GM21529 (cell line): ENCODE results near the gene RUBCNL.
"Not testable (repeated sequence)": the region's sequence is repeated elsewhere in the genome, so short reads cannot be mapped to it uniquely, and the experiment has no call there.

Source experiments
- ATAC-seq: cut with Tn5 transposase; IDR thresholded peaks from one replicate; pipeline ENCODE4 v1.9.1; 2021; ENCODE audit not compliant: unreplicated experiment

RUBCNL gene

DNA sequence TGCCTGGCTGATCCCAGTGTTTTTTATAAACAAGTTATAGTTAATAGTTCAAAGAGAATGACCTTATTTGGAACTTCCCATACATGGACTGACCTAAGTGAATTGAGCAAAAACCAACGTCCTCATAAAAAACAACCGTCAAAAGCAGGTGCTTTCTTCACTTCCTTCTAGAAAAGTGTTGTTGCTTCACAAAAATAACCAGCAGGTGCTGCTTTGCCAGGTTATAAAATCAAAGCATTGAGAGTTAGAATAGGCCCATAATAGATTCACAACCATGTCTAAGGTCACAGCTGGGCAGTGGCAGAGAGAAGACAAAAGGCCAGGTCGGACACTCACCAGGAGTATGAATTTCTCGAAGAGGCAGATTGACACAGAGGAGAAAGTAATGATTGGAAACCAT lies 9.5 kb downstream of the RUBCNL start:
- peak; percentile 36 for ATAC-seq

DNA sequence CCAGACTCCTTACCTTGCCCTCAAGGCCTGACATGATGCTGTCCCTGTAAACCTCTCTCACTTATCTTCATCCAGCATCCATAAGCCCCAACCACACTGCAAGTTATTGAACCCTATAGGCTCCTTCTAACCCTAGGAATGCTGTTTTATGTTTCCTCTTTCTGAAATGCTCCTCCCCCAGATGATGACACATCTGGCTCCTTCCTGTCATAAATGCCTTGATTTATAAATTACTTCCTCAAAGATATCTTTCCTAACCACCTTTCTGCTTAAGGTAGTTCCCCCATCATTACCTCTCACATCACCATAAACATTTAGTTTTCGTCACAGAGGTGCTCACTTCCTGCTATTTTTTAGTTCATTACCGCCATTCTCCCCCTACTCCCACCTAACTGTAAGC lies 12.3 kb downstream of the RUBCNL start:
- no peak for ATAC-seq

DNA sequence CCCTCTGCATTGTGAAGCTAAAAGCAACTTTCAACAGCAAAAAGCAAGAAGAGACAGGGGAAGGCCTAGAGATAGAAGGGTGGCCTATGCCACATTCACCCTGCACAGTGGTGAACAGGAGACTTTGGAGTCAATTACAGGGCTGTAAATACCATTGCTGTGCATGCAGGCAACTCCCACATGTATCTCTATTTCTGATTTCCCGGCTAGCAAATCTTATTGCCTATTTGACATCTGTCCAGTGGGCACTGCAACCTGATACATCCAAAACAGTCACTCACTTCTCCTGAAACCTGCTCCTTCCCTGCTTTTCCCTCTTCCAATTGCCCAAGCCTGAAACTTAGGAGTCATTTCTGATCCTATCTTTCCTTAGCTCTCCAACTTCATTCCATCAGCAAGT lies 13.4 kb downstream of the RUBCNL start:
- ATAC-seq = no peak

DNA sequence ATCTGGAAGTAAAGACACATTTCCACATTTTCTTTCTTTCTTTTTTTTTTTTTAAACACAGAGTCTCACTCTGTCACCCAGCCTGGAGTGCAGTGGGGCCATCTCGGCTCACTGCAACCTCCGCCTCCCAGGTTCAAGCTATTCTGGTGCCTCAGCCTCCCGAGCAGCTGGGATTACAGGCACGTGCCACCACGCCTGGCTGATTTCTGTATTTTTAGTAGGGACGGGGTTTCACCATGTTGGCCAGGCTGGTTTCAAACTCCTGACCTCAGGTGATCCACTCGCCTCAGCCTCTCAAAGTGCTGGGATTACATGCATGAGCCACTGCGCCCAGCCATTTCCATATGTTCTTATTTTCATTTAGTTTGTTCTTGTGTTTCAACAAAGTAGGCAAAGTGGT lies 14.1 kb downstream of the RUBCNL start:
- not testable (repeated sequence) for ATAC-seq

DNA sequence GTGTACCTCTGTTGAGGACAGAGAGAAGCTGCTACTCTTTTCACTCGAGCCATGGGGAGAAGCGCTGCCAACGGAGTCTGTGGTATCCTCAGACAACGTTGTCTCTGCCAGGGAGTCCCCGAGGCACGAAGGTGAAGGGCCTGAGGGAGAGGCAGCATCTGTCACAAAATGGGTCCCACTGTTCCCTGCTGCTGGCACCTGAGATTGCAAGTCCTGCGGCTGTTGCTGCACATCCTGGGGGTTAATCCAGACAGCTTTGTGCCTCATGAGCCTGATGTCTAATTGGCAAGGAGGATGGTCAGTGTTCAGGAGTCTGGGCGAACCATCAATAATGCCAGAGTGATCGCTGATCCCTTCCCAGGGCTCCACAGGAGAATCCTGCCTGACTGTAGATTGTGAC lies 15.0 kb downstream of the RUBCNL start:
- ATAC-seq = no peak

DNA sequence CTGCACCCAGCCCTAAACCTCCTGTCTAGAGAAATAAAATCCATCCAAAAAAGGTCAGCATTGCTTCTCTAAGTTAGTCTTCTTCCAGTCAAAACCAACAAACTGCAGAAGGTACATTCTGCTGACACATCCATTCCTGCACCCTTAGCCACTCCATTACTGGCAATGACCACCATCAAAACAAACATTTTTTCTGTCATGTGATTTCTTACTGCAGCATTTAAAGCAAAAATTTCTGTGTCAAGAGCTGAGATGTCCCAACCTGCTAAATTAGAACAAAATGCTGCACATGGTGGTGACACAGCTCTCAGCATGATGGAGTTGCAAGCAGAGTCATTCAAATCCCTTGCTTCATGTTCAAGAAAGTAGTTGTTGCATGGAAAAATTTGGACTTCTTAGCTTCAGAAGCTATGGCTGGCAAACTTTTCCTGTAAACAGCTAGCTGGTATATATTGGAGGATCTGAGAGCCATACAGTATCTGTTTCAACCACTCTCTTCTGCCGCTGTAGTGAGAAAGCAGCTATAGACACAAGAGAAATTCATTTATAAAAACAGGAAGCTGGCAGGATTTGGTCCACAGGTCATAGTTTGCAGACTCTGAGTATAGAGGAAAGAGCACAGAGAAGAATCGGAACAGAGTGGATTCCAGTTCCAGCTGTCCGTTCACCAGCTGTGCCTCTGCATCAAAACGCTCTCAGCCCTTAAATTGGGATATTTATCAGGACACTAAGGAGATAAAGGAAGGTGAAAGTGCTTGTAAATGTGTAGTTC lies 17.4 kb downstream of the RUBCNL start:
- ATAC-seq = peak; percentile 85

DNA sequence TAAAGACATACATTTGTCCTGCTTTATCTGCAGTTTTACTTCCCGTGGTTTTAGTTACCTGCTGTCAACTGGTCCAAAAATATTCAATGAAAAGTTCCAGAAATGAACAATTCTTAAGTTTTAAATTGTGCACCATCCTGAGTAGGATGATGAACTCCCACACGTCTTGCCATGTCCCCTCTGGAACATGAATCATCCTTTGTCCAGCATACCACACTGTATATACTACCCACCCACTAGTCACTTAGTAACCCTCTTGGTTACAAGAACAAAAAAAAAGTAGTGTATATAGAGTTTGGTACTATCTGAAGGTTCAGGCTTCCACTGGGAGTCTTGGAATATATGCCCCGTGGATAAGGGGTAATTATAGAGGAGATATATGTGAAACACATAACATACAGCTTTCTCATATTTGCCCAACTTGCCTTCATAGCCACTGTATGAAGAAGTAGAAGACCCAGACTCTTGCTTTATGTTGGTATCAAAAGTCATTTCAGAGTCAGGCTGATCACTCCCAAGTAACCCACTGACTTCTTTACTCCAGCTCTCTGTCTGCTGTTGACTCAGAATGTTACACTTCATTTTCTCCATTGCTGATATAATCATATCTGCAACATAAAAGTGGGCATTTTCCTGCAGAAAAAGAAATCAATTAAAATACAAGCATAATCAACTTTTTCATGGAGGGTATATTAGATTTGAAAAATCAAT lies 19.3 kb downstream of the RUBCNL start:
- ATAC-seq = no peak

DNA sequence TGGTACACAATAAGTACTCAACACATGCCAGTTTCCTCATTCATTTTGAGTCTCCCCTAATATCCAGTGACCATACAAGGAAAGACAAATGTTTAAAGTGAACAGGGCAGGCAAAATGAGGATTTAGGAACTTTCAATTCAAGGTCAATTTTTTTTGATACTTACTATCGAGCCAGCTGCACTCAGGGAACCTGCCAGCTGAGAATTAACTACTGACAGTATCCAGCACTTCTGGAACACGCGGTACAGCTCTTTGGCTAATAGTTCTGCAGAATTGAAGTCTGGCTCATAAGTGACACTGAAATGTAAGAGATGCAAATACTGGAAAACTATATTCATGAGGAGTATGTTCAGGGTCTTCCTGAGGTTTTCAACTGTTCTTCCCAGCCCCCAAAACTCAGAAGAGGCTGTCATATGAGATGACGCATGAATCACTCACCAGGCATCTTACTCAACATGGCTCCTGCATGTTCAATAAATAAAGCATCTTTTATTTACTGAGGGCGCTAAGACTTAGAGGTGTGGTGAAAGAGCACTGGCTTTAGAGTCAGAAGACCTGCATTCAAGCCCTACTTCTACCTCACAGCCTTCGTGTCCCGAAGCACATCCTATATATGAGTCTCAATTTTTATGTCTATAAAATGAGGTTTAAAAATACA lies 25.6 kb downstream of the RUBCNL start:
- ATAC-seq = no peak

DNA sequence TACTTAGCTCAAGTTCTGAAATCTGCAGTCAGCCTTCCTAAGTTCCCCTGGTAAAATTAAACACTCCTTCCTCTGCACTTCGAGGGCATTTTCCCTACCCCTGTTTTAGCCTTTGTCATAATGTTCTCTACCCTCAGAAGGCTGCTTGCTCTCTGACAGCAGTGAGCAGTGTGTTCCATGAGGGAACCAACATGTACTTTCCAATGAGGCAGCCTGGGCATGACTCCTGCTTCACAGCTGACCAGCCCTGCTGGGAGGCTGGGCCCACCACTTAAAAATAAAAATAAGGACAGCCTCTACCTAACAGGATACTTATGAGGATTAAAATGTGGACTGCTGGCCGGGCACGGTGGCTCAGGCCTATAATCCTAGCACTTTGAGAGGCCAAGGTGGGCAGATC lies 26.4 kb downstream of the RUBCNL start:
- ATAC-seq = no peak

DNA sequence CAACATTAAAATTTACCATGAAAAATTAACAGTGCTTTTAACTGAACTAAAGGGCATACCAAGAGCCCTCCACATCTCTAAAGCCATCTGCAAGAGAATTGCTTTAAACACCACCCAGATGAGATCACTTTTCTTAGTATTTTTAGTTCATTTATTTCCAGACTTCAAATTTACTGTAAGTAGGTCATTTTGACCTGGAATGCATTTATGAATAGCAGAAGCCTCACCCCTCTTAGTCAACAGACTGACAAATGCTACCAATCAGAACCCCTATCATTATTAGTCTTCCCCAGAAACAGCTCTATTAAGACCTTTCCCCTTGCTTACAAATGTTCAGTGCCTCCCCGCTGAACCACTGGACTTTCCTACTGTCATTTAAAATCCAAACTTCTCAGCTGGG lies 27.3 kb downstream of the RUBCNL start:
- no peak for ATAC-seq

DNA sequence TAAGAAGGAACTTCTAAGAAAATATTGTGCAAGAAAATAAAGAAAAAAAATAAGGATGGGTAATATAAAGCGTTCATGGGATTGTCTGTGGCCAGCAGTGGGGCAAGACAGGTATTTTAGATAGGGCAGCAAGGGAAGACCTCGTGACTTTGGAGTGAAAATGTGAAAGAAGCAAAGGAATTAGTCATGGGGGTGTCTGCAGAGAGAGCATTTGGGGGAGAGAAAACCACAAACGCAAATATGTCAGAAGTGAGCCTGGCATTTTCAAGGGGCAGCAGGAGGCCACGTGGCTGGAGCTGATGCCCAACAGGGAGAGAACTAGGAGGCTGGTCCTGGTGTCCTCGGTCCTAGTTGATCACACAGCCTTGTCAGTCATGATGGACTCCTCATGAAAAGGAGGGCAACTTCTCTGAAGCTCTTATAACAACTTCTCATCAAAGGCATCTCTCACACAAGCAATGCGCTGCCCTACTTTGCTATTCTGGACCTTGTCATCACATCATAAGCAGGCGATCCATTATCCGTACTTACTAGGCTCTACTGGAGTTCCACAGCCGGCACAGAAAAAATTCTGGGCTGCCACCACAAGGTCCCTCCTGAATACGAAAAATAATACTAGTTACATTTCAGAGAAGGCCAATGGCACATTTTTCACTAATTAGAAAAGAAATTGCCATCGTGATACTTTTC lies 31.0 kb downstream of the RUBCNL start:
- no peak for ATAC-seq

DNA sequence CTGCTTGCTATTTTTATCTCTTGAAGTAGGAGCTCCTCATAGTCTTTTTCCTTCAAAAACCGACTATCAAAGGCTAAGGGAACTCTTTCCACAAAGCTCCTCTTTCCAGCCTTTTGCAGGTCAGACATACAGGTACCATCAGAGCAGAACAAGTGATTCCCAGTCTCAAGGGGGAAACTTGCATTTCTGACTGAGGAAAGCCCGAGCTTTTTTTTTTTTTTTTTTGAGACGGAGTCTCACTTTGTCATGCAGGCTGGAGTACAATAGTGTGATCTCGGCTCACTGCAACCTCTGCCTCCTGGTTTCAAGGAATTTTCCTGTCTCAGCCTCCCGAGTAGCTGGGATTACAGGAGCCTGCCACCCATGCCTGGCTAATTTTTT lies 32.0 kb downstream of the RUBCNL start:
- no peak for ATAC-seq

DNA sequence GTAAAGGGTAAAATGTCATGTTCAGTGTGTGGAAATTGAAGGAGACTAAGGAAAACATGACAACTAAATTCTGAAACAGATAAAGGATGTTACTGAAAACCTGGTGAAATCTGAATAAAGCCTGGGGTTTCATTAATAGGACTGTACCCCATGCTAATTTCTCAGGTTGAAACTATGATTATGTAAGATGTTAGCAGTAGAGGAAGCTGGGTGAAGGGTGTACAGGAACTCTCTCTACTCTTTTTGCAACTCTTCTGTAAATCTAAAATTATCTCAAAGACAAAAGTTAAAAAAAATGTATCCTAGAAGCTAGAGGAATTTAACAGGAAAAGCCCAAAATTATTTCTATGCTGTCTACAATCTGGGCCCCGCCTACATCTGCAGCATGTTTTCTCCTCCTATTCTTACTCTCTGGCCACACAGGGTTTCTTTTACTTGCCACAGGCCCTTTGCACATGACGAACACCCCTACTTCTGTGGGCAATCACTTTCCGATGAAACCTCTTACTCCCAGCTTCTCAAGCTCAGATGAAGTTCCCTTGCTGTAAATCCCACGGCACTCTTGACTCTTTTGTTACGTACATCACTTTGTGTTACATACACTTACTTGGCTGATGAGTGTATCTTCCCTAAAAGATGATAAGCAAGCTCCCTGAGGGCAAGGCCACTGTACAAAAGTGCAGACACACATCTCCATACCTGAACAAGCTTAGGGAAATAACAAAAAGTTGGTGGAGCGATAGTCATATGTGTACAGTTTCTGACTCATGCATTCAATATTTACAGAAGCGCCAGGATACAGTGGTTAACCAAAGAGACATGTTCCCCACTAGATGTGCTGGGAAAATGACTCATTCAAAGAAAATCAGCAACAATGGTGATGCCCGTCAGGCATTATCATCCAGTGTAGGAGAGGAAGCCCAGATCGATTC lies 32.6 kb downstream of the RUBCNL start:
- peak; percentile 65 for ATAC-seq

DNA sequence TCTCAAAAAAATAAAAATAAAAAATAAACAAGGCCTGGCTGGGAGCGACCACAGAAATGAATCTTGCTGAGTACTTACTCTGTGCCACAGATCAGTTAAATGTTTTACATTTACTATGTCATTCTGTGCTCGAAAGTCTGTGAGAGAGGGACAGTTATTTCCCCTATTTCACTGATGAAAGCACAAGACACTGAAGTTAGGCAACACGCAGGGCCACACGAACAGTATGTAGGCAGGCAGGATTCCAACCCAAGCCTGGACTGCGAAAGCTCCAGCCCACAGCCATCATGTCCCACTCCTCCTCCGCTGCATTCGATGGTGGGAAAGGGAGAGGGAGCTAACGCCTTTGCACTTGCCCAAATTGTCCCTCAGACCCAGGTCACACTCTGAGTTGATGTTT lies 34.2 kb downstream of the RUBCNL start:
- ATAC-seq = no peak

DNA sequence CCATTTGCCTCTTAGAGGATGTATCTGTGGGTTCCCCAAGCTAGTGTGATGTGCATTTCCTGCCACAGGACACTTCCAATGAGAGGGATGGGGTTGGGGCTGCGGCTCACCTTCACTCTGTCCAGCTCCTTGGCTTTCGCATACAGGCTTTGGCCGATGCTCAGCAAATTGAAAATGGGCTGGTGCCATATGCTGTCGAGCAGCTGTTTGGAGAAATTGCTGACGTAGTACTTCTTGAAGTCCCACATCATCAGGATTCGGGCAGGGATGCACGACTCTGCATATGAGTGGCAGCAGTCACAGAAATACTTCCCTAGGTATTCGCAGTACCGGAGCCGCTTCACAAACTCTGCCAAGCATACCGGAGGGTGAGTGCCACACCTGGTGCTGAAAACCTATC lies 37.0 kb downstream of the RUBCNL start:
- no peak for ATAC-seq

DNA sequence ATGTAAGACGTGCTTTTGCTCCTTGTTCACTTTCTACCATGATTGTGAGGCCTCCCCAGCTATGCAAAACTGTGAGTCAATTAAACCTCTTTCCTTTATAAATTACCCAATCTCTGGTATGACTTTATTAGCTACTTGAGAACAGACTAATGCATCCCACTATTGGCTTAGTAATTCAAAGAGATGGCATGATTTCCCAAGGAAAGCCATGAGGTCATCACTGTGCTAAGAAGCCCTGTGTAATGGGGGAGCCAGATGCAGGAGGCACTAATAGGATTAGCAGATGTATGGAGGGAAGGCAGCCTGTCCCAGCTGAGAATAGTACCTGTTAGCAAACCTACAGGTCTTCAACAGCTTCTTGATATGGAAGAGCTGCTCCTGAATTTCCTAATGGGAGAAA lies 38.1 kb downstream of the RUBCNL start:
- ATAC-seq = no peak

DNA sequence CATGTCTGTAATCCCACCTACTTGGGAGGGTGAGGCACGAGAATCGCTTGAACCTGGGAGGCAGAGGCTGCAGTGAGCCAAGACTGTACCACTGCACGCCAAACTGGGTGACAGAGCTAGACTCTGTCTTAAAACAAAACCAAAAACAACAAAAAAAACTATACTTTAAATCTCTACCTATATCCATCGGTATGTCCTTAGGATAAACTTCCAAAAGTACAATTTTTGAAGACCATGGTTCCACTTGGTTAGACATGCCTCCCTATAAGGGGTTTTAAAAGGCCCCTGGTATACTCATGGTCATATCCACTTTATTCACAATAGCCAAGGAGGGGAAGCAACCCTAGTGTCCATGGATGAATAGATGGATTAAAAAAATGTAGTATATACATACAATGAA lies 39.8 kb downstream of the RUBCNL start:
- no peak for ATAC-seq

DNA sequence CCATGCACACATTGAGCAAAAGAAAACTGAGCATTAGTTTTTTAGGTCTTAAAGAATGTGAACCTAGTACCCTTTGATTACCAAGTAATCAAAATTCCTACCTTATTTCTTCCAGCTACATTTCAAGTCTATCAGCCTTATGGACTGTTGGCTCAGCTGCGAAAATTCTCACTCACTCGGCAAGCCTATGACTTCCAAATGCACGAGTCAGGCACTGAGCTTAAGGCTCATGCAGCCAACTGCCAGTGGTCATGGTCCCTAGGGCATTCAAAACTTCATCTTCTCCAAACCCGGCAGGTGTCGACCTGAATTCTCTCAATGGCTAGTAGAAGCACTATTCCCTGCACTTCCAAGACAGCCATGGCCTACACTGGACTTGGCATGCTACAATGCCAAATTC lies 41.2 kb downstream of the RUBCNL start:
- ATAC-seq = no peak

DNA sequence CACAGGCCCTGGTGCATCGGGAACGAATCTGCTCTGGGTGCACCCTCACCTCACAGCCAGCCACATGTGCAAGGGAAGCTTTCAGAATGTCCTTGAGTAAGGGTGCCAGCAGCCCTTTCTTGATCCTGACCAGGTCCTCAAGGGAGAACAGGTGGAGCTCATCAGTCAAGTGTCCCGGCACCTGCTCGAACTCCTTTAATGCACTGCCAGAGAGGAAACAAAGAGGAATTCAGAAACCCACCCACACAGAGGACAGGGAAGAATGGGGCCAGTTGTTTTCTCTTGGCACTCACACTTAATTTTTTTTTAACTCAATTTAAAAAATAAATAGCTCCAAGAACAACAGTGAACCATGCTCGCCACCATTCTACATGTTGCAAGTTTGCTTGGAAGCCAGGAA lies 41.7 kb downstream of the RUBCNL start:
- no peak for ATAC-seq

DNA sequence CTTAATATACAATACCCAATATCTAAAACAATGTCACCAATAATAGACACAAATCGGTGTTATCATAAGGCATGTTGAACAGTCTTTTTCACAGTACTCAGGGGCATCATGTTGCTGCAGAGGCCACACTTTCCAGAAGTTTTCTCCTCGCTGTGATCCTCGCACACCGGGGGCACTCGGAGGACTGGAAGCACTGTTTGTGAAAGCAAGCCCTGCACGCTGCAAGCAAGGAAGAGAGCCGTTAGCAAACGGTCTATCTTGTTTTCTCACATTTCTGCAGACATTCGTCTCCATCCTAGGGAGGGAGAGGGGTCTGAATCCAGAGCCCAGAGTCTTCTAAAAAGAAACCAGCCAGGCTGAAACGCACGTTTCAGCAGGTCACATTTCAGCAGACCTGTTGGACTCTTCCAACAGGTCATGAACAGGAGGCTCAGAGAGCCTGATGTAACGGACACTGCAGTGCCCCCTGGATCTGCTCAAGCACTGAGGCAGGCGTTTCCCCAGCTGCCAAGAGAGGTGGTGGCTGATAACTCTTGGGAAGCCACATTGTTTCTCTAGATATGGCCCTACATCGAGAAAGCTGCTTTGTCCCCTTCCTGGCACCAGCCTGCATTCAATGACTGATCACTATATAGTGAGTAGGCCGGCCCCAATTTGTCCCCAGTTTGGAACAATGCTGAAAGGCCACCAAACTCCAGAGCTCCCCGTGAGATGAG lies 43.6 kb downstream of the RUBCNL start:
- no peak for ATAC-seq
